ENCODE data around the gene CHAF1A. TPM values are rescaled to one million over a fixed set of nuclear protein-coding genes. Genes with fewer than 3 reads are reported as not detected.
A peak's percentile ranks its signal among the peaks of the same experiment; 100 is the strongest.

The CHAF1A gene
- total and polyA plus RNA-seq, 2 of the 8 experiments (the other 6 are each of a cell fraction or from before 2014, with no cell fraction given) = 122 to 147 TPM

- no peak overlapping the region for H2BK20ac ChIP-seq (ENCODE audit: low read length)
- H3K4me1 ChIP-seq (replicated peaks in 1 of 4; ENCODE audit: control insufficient read depth in 3 of 4, insufficient read depth in 4 of 4, low read length in 3 of 4) = peaks cover 0 to 5% (median 2%) of the 10 kb centered on the region in 4 experiments; a peak in 4 of 7 replicates
- H3K56ac ChIP-seq (replicated peaks; ENCODE audit: insufficient read length, low read depth, low read length) = no peak overlapping the region
- peaks cover 11 to 14% of the 10 kb centered on the region in 2 experiments for H4K20me1 ChIP-seq (replicated peaks in 1 of 2; ENCODE audit: control insufficient read depth in 1 of 2, insufficient read depth in 2 of 2, low read length in 2 of 2)
- CTCF ChIA-PET (ENCODE audit: partially characterized antibody) = interaction anchor here (0.6 to 6.9 kb wide), 10 partner anchors 10 to 201 kb away, joined by 3 to 34 read pairs (median 4); no protein-coding TSS in a partner anchor
- no peak overlapping the region for H3K9ac ChIP-seq (replicated peaks in 1 of 4; ENCODE audit: extremely low read depth in 1 of 4, low read depth in 3 of 4, low read length in 3 of 4)
- no peak overlapping the region for H2BK15ac ChIP-seq (ENCODE audit: low read length)
- POLR2A ChIA-PET (ENCODE audit: partially characterized antibody) = interaction anchor here (0.8 to 58.1 kb wide), 7 partner anchors 12 to 170 kb away, joined by 3 to 1590 read pairs (median 3); partner anchors contain the start of genes CHAF1A and SH3GL1
- H3K4ac ChIP-seq (replicated peaks; ENCODE audit: insufficient read length, low read depth, low read length) = no peak overlapping the region
- WGBS, 2 experiments (ENCODE audit: extremely low coverage in 1 of 2, insufficient coverage in 1 of 2, insufficient read length in 1 of 2, insufficient replicate concordance in 2 of 2, low coverage in 1 of 2, low lambda C conversion rate in 2 of 2, missing lambda C conversion rate in 1 of 2) = 89% methylated on average over 31 of the region's 34 CpGs; no CpG with 5 or more reads in 1 of the 2 experiments
- H3K9me3 ChIP-seq (ENCODE audit: insufficient read depth in 2 of 2, low read depth in 1 of 2, low read length in 1 of 2) = no peaks in the 10 kb centered on the region
- H3K79me1 ChIP-seq (ENCODE audit: low read depth, low read length) = no peaks in the 10 kb centered on the region; the same call in 1 of the 2 replicates
- no peaks in the 10 kb centered on the region for H3K27me3 ChIP-seq (replicated peaks in 1 of 4; ENCODE audit: control insufficient read depth in 3 of 4, extremely low read depth in 1 of 4, insufficient read depth in 3 of 4, low read length in 3 of 4)
- H2AK5ac ChIP-seq (ENCODE audit: low read depth, low read length) = no peak overlapping the region
- no peak overlapping the region for H3K23ac ChIP-seq (ENCODE audit: insufficient read length)
- no peak overlapping the region for H4K91ac ChIP-seq (replicated peaks; ENCODE audit: insufficient read length, low read length)
- no peak overlapping the region for H3K27ac ChIP-seq (ENCODE audit: low read depth, low read length)
- no peak overlapping the region for H3K14ac ChIP-seq (ENCODE audit: insufficient read length)
- H3K79me2 ChIP-seq (ENCODE audit: control insufficient read depth in 1 of 2, insufficient read depth in 2 of 2, low read length in 2 of 2) = peaks cover 0 to 5% of the 10 kb centered on the region in 2 experiments; a peak in 1 of 4 replicates
- DNase-seq (ENCODE audit: low read depth in 1 of 2, low spot score in 2 of 2) (no peak), FAIRE-seq (no peak)
- H2BK120ac ChIP-seq (replicated peaks; ENCODE audit: low read depth, low read length) = no peak overlapping the region
- no peak overlapping the region for H2BK5ac ChIP-seq (ENCODE audit: low read depth, low read length)
- no peak overlapping the region for H4K5ac ChIP-seq (ENCODE audit: insufficient read length, low read depth, low read length)
- no peak overlapping the region for H3K18ac ChIP-seq (ENCODE audit: extremely low read depth, low read length)
- H3K4me3 ChIP-seq (ENCODE audit: extremely low read depth in 1 of 4, insufficient read depth in 2 of 4, low read depth in 3 of 4, low read length in 4 of 4) = no peak overlapping the region
- H2BK12ac ChIP-seq (ENCODE audit: low read depth, low read length) = no peak overlapping the region
- H3K36me3 ChIP-seq (ENCODE audit: control insufficient read depth in 2 of 4, insufficient read depth in 4 of 4, low read length in 3 of 4) = peaks cover 0 to 2% (median 0%) of the 10 kb centered on the region in 4 experiments; a peak in 1 of 8 replicates
- no peak overlapping the region for H3K4me2 ChIP-seq (ENCODE audit: insufficient read depth in 1 of 2, low read depth in 2 of 2, low read length in 2 of 2)
- peaks cover 5% of the 10 kb centered on the region; the same call in 1 of the 2 replicates for H3K23me2 ChIP-seq (ENCODE audit: low read depth, low read length)
- H4K8ac ChIP-seq (ENCODE audit: extremely low read depth, insufficient read depth, low read length) = peak overlapping the region; percentile 14; the same call in 1 of the 2 replicates
- TF ChIP-seq GTF2F1 (IDR thresholded peaks at IDR 0.05; ENCODE audit: borderline replicate concordance, low read depth, low read length) (no peak), PHF8 (conservative IDR thresholded peaks at IDR 0.05; ENCODE audit: low read depth, low read length) (no peak), ZNF274 (IDR thresholded peaks at IDR 0.05; ENCODE audit: borderline replicate concordance, extremely low read depth, low read length) (no peak), JUN (IDR thresholded peaks at IDR 0.05; ENCODE audit: low read depth, low read length) (no peak), SP2 (IDR thresholded peaks at IDR 0.05; ENCODE audit: low read length) (no peak), SP1 (IDR thresholded peaks at IDR 0.05; ENCODE audit: low read depth, low read length) (no peak)
- H2AFZ ChIP-seq (ENCODE audit: low read length) = no peak overlapping the region
Observed at GRCh38 chr19:4453232-4454179, 51.1 kb downstream of the CHAF1A start.
